Body of pancreas (tissue), 4 donors: ENCODE results near the gene RAN.

Experiments
- CTCF ChIP-seq, 7 experiments: fragments of 450-650 bp in 4 of 7; fragments of 200-600 bp in 3 of 7; sonication (generic) in 3 of 7; IDR thresholded peaks; one replicate each; pipeline ENCODE4 v1.5.1; 2016 to 2019; ENCODE audit warnings: antibody characterized with exemption in 7 of 7
- POLR2A ChIP-seq, 3 donors: fragments of 450-650 bp; IDR thresholded peaks; one replicate each; pipeline ENCODE4 v1.6.1; 2016; ENCODE audit warnings: antibody characterized with exemption in 3 of 3, mild to moderate bottlenecking in 2 of 3

- no peak for TF ChIP-seq CTCF (IDR thresholded peaks at IDR 0.05)
- TF ChIP-seq POLR2A (IDR thresholded peaks at IDR 0.05) = no peak
Observed at GRCh38 chr12:130917607-130918006, 45.7 kb downstream of the RAN start.
